Transverse colon (tissue), 4 donors: ENCODE measurements around the gene CLCN1. TPM values are rescaled to one million over a fixed set of nuclear protein-coding genes. Genes with fewer than 3 reads are reported as not detected.

Experiments used
- DNase-seq: peaks from one replicate; pipeline ENCODE4 v3.0.0-alpha.2; 2019
- H3K27ac ChIP-seq, 4 donors: fragments of 200-600 bp; sonication (generic); 2 replicates each; pipeline ENCODE4 v1.5.1; 2016 to 2018; ENCODE audit warnings: inconsistent platforms in 4 of 4
- H3K27me3 ChIP-seq: fragments of 200-600 bp; sonication (generic); 2 replicates; pipeline ENCODE4 v1.5.1; 2017; ENCODE audit warnings: inconsistent platforms
- H3K36me3 ChIP-seq, 4 donors: fragments of 200-600 bp; sonication (generic); 2 replicates each; pipeline ENCODE4 v1.5.1; 2017 to 2019; ENCODE audit warnings: inconsistent platforms in 4 of 4
- H3K4me1 ChIP-seq, 4 donors: fragments of 200-600 bp; sonication (generic); 2 replicates each; pipeline ENCODE4 v1.5.1; 2017 to 2020; ENCODE audit warnings: inconsistent platforms in 4 of 4
- H3K4me3 ChIP-seq, 4 donors: fragments of 200-600 bp; sonication (generic); 1 replicate in 1 of 4; 2 replicates in 3 of 4; pipeline versions ENCODE4 v1.5.1 to v1.6.1; 2017 to 2019; ENCODE audit warnings: inconsistent platforms in 4 of 4
- H3K9me3 ChIP-seq, 2 donors: fragments of 200-600 bp; sonication (generic); 2 replicates each; pipeline ENCODE4 v1.5.1; 2017 to 2019; ENCODE audit warnings: inconsistent platforms in 2 of 2
- EP300 ChIP-seq: sonication (generic); formaldehyde crosslinking; IDR thresholded peaks from one replicate; pipeline ENCODE4 v1.6.1; 2017; ENCODE audit warnings: antibody characterized with exemption, low read depth
- POLR2A ChIP-seq: fragments of 450-650 bp; IDR thresholded peaks from one replicate; pipeline ENCODE4 v1.6.1; 2016; ENCODE audit warnings: antibody characterized with exemption, mild to moderate bottlenecking, moderate library complexity
- POLR2AphosphoS5 ChIP-seq, 3 donors: sonication (generic); formaldehyde crosslinking; IDR thresholded peaks; one replicate each; pipeline ENCODE4 v1.6.1; 2016; ENCODE audit warnings: antibody characterized with exemption in 3 of 3
- WGBS, 2 donors: methylation state at CpG; one replicate each; pipeline ENCODE4 v1.1.5; 2018; ENCODE audit warnings: low coverage in 1 of 2; 5-methylcytosine and 5-hydroxymethylcytosine counted together
- in situ Hi-C, 4 donors: fragments of 200-750 bp; cut with MboI; loops; one replicate each; pipeline versions ENCODE4 v1.15.0 to v1.15.1; 2017; ENCODE audit warnings: low sequenced_read_pairs in 3 of 4, low pct_ligation_motif_present in 1 of 4, low pct_unique_long_range_greater_than_20kb in 1 of 4
- intact Hi-C: fragments of 100-400 bp; cut with DNase I; formaldehyde crosslinking; loops from one replicate; pipeline ENCODE4 v1.15.1; 2023; ENCODE audit warnings: low total_unique reads
- total RNA-seq, 4 donors: library from RNA; depleted of rRNA; stranded (reverse); fragments of >200 nt; gene quantifications; one replicate each; pipeline ENCODE4 v1.1.0, GENCODE V29; 2016
- TF ChIP-seq, protein P1 (sequence below), 5 experiments: fragments of 200-600 bp in 3 of 5; fragments of 450-650 bp in 2 of 5; sonication (generic) in 3 of 5; IDR thresholded peaks; 1 replicate in 2 of 5; 2 replicates in 3 of 5; pipeline ENCODE4 v1.5.1; 2016 to 2017; ENCODE audit warnings: antibody characterized with exemption in 5 of 5, inconsistent platforms in 3 of 5, mild to moderate bottlenecking in 2 of 5, moderate library complexity in 1 of 5

Gene CLCN1
- total RNA-seq, 4 donors from 2014 or later: not detected

DNA sequence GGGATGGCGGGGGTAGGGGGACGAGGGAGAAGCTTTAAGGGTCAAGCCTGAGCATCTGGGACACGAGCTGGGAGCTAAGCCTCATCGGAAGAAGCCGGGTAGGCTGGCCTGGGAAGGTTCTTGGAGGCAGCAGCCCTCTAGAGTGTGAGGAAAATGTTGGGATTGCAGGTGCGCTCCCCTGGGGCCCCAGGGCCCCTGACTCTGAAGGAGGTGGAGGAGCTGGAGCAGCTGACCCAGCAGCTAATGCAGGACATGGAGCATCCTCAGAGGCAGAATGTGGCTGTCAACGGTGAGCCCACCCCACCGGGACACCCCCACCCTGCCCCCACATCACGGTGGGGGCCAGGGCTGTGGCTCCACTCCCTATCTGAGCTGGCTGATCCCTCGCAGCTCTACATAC, 72.1 kb downstream of the CLCN1 start:
- no peak for DNase-seq
- in situ Hi-C loops (no loop called here), intact Hi-C loops (no loop called here)
- H3K36me3 ChIP-seq: peaks cover 0 to 6% (median 0%) of the 10 kb centered on the region in 4 donors
- peaks cover 25 to 69% (median 48%) of the 10 kb centered on the region in 4 donors for H3K4me1 ChIP-seq
- H3K9me3 ChIP-seq: no peaks in the 10 kb centered on the region
- 83% methylated on average over 8 of the region's 10 CpGs; no CpG with 5 or more reads in 1 of the 2 donors for WGBS, 2 donors
- TF ChIP-seq, protein P1, sequence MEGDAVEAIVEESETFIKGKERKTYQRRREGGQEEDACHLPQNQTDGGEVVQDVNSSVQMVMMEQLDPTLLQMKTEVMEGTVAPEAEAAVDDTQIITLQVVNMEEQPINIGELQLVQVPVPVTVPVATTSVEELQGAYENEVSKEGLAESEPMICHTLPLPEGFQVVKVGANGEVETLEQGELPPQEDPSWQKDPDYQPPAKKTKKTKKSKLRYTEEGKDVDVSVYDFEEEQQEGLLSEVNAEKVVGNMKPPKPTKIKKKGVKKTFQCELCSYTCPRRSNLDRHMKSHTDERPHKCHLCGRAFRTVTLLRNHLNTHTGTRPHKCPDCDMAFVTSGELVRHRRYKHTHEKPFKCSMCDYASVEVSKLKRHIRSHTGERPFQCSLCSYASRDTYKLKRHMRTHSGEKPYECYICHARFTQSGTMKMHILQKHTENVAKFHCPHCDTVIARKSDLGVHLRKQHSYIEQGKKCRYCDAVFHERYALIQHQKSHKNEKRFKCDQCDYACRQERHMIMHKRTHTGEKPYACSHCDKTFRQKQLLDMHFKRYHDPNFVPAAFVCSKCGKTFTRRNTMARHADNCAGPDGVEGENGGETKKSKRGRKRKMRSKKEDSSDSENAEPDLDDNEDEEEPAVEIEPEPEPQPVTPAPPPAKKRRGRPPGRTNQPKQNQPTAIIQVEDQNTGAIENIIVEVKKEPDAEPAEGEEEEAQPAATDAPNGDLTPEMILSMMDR (IDR thresholded peaks at IDR 0.05): no peak
- TF ChIP-seq POLR2AphosphoS5 (IDR thresholded peaks at IDR 0.05) (no peak), EP300 (no peak), POLR2A (no peak)
- peak overlapping the region; percentile 93 to 99 (median 98) for H3K27ac ChIP-seq
- H3K4me3 ChIP-seq: no peak overlapping the region
- H3K27me3 ChIP-seq: no peaks in the 10 kb centered on the region

DNA sequence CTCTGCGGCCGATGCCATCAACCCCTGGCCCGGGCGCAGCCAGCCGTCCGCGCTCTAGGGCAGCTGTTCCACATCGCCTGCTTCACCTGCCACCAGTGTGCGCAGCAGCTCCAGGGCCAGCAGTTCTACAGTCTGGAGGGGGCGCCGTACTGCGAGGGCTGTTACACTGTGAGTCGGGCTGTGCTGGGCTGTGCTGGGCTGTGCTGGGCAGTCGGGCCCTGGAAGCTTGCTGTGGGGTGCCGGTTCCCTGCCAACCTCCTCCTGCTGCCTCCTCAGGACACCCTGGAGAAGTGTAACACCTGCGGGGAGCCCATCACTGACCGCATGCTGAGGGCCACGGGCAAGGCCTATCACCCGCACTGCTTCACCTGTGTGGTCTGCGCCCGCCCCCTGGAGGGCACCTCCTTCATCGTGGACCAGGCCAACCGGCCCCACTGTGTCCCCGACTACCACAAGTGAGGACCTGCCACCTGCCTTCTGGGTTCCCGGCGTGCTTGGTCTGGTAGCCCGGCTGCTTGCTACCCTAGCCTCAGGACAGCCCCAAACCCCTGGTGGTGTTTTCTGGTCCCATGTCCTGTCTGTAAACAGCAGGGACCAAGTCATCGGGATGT, 72.7 kb downstream of the CLCN1 start:
- intact Hi-C loops: no loop called here
- no peak for TF ChIP-seq EP300
- no peak for TF ChIP-seq POLR2A
- TF ChIP-seq, protein P1 (IDR thresholded peaks at IDR 0.05): no peak
- TF ChIP-seq POLR2AphosphoS5 (IDR thresholded peaks at IDR 0.05): no peak
- 92% methylated on average over 22 of the region's 28 CpGs; no CpG with 5 or more reads in 1 of the 2 donors for WGBS, 2 donors
- H3K36me3 ChIP-seq: peaks cover 0 to 6% (median 0%) of the 10 kb centered on the region in 4 donors
- H3K4me1 ChIP-seq: peaks cover 23 to 68% (median 44%) of the 10 kb centered on the region in 4 donors
- H3K4me3 ChIP-seq: no peak overlapping the region
- H3K27ac ChIP-seq: peak overlapping the region; percentile 93 to 99 (median 98)
- H3K9me3 ChIP-seq: no peaks in the 10 kb centered on the region
- DNase-seq: no peak
- no peaks in the 10 kb centered on the region for H3K27me3 ChIP-seq
- in situ Hi-C loops: no loop called here

DNA sequence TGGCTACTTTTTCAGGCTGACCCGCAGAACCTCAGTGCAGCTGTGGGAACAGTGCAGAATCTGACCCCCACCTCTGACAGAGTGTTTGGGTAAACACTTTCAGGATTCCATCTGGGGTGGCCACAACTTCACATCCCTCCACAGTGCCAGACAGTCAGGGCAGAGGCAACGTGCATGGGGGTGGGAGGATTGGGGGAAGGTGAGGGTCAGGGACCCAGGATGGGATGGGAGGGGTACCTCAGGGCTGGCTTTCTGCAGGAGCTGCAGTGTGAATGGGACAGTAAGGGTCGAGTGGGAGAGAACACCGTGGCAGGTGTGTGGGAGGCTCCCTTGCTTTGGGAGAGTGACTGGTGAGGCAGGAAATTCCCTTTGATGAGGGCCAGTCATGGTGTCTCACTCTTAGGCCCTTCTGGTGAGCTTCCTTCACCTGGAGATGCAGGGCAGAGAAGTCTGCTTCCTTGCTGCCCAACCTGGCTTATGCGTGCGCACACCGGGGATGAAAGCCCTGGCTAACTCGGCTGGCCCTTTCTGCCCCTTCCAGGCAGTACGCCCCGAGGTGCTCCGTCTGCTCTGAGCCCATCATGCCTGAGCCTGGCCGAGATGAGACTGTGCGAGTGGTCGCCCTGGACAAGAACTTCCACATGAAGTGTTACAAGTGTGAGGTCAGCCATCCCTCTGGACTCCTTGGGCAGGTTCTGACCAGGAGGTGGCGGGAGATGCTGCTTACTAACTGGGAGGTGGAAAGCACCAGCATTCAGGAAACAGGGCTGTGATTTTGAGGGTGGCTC, 73.6 kb downstream of the CLCN1 start:
- Histone ChIP-seq H3K27me3 (no peaks in the 10 kb centered on the region), H3K36me3 (peaks cover 0 to 6% (median 0%) of the 10 kb centered on the region in 4 donors), H3K4me1 (peaks cover 20 to 59% (median 39%) of the 10 kb centered on the region in 4 donors), H3K9me3 (no peaks in the 10 kb centered on the region), H3K27ac (peak overlapping the region; percentile 11 to 99 (median 60)), H3K4me3 (no peak overlapping the region)
- in situ Hi-C loops: no loop called here
- DNase-seq: no peak
- 90 to 100% methylated on average over 2 to 15 of the region's 15 CpGs for WGBS, 2 donors
- intact Hi-C loops: no loop called here
- TF ChIP-seq EP300 (no peak), POLR2A (no peak), POLR2AphosphoS5 (IDR thresholded peaks at IDR 0.05) (no peak)
- TF ChIP-seq, protein P1 (IDR thresholded peaks at IDR 0.05): no peak

DNA sequence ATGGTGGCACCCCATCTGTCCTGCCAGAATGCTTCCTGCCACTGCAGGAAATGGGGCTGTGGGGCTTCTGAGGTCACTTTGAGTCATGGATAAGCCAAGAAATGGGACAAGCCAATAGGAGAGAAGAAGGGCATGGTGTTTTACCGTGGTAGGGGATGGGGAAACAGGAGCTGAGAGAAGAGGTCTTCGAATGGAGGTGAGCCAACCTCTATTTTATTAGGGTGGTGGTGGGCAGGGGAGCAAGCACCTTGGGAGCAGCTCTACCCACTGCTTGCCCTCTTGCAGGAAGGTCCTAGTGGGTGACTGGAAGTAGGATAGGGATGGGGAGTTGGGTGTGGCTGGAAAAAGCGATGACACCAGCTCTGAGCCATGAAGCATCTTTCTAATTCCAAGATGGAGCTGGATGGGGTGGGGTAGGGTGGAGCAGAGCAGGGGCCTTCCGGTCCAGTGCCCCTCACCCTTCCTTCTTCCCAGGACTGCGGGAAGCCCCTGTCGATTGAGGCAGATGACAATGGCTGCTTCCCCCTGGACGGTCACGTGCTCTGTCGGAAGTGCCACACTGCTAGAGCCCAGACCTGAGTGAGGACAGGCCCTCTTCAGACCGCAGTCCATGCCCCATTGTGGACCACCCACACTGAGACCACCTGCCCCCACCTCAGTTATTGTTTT, 74.3 kb downstream of the CLCN1 start:
- intact Hi-C loops: no loop called here
- Histone ChIP-seq H3K36me3 (peaks cover 0 to 6% (median 0%) of the 10 kb centered on the region in 4 donors), H3K4me1 (peaks cover 16 to 53% (median 36%) of the 10 kb centered on the region in 4 donors), H3K27me3 (no peaks in the 10 kb centered on the region), H3K27ac (peak overlapping the region; percentile 11 to 99 (median 86)), H3K4me3 (no peak overlapping the region), H3K9me3 (no peaks in the 10 kb centered on the region)
- TF ChIP-seq POLR2AphosphoS5 (IDR thresholded peaks at IDR 0.05): no peak
- TF ChIP-seq, protein P1 (IDR thresholded peaks at IDR 0.05): no peak
- no peak for TF ChIP-seq EP300
- TF ChIP-seq POLR2A: no peak
- DNase-seq: no peak
- in situ Hi-C loops: no loop called here
- WGBS, 2 donors: 69 to 82% methylated on average over 2 to 7 of the region's 10 CpGs
